Activated gamma-delta T cell treated with anti-CD3 and anti-CD28 coated beads, Interleukin-2, amount 50 U/mL, for 16 hours (primary cell): ENCODE measurements around the gene STN1.

Source experiments
- DNase-seq: peaks from one replicate; pipeline ENCODE4 v3.0.0-alpha.2; 2020; ENCODE audit warnings: low read depth

Gene STN1

GRCh38 chr10:103929381-103929921, 11.5 kb upstream of the STN1 start:
- DNase-seq = no peak

- DNase-seq = no peak
Observed at GRCh38 chr10:103928784-103929183, 10.8 kb upstream of the STN1 start.

DNA sequence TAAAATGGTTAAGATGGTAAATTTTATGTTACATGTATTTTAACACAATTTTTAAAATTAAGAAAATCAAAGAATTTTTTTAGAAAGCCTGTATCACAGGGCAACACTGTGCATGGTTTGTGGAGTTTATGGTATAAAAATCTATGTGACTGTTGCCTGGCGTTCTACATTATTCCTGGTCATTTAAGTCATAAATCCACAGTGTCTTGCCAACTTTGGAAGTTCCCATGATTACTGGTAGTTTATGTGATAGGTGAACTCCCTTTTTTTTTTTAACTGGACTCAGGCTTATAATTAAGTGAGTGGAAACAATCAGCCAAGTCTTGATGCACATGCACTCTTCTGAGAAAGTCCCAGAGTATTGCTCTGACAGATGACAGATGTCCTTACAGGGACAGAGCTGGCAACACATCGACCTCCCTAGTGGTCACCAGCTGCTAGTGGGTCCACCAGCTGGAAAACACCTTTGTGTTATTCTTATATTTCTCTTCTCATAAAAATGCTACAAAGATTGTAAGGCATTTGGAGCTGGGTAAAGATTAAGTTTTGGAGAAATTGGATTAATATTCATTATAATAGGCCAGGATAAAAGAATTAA, 8.8 kb upstream of the STN1 start:
- no peak for DNase-seq

- no peak for DNase-seq
Observed at GRCh38 chr10:103925591-103925990, 7.6 kb upstream of the STN1 start.

- DNase-seq = no peak
Observed at GRCh38 chr10:103923502-103923901, 5.5 kb upstream of the STN1 start.

- no peak for DNase-seq
Observed at GRCh38 chr10:103922659-103923058, 4.7 kb upstream of the STN1 start.

DNA sequence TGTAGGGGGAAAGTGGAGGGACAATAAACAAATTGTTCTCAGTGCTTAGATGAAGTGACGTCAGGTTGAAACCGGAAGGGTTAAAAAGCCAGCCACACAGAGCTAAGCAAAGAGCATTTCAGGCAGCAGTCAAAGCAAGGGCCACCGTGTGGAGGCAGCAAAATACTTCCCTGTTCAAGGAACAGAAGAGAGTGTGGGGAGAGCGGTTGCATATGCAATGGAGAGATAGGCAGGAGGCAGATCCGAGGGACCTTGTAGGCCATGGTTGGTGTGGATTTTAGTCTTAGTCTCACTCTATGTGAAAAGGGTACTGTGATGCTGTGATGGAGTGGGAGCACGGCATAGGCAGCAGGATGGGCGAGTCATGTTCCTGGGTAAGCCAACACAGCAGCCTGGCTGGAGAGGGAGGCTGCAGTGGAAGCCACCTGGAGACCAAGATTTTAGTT, 3.8 kb upstream of the STN1 start:
- DNase-seq = no peak

DNA sequence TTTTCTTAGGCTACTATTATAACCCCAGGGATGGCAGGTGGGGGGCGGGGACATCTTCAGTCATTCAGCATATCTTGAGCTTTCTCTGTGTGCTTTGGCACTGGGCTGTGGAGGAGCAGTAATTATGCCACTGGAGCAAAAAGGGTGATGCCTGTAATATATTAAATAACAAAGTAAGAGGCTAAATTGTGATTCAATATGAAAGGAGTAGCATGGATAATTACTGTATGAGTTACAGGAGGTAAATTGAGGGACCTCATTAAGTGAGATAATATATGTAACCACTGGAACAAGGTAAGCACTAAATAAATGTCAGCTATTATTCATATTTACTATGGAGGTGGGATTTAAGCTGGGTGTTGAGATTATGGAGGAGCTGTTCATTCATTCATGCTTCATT, 3.3 kb upstream of the STN1 start:
- no peak for DNase-seq

- no peak for DNase-seq
Observed at GRCh38 chr10:103919648-103920025, 1.7 kb upstream of the STN1 start.

GRCh38 chr10:103917302-103918052, 507 bp downstream of the STN1 start:
- no peak for DNase-seq

- DNase-seq = no peak
Observed at GRCh38 chr10:103916876-103917275, 1.1 kb downstream of the STN1 start.

GRCh38 chr10:103916254-103916653, 1.7 kb downstream of the STN1 start:
- no peak for DNase-seq

DNA sequence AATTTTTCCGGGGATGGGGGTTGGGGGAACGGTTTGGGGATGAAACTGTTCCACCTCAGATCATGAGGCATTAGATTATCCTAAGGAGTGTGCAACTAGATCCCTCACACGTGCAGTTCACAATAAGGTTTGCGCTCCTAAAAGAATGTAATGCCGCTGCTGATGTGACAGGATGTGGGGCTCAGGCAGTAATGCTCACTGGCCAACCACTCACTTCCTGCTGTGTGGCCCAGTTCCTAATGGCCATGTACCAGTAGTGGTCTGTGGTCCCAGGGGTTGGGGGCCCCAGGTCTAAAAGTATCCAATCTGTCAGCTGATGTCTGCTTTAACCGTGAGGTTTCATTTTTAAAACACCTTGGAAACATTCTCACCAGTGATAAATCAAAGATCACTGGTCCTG, 2.2 kb downstream of the STN1 start:
- no peak for DNase-seq

GRCh38 chr10:103912759-103913158, 5.2 kb downstream of the STN1 start:
- no peak for DNase-seq

GRCh38 chr10:103911021-103911459, 6.9 kb downstream of the STN1 start:
- no peak for DNase-seq

GRCh38 chr10:103910442-103911012, 7.5 kb downstream of the STN1 start:
- no peak for DNase-seq

DNA sequence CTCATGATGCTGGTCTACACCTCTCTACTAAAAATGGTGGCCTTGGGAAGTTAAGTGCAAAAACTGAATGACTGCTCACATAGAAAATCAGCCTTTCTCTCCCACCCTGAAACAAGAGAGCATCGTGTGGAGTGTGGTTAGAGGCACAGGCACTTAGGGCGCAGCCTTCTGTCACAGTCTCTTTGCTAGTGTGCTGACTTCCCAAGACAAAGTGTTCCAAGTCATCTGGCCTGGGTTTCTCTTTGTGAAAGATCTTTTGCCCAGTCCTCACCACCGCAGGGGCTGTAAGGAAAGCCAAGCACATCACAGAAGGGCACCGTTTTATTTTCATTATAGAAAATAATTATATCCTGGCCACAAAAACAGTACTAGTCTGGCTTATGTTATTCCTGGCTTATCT, 12.5 kb downstream of the STN1 start:
- no peak for DNase-seq

DNA sequence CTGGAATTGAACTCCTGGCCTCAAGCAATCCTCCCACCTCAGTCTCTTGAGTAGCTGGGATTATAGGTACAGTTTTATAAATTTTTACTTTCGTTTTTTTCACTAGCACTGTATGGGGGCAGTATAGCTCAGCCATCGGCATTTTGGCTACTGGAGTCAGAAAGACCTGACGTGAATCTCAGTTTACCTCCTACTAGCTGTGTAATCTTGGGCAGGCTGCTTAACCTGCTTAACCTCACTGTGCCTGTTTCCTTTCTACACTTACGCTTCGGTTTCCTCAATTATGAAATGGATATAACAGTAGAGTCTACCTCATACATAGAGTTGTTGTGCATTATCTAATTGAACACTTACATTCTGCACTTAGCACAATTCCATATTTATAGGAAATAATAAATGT, 16.7 kb downstream of the STN1 start:
- DNase-seq = no peak

DNA sequence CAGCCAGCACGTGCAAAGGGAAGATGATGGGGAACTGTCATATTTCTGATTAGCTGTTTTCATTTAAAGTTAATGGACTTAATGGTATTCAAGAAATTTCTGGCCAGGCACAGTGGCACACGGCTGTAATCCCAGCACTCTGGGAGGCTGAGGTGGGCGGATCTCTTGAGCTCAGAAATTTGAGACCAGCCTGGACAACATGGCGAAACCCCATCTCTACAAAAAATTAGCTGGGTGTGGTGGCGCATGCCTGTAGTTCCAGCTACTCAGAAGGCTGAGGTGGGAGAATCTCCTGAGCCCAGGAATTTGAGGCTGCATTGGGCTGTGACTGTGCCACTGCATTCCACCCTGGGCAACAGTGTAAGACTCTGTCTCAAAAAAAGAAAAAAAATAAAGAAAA, 18.7 kb downstream of the STN1 start:
- no peak for DNase-seq

GRCh38 chr10:103897241-103897774, 20.7 kb downstream of the STN1 start:
- DNase-seq = no peak

GRCh38 chr10:103896225-103896624, 21.8 kb downstream of the STN1 start:
- DNase-seq = no peak

- no peak for DNase-seq
Observed at GRCh38 chr10:103895411-103896186, 22.4 kb downstream of the STN1 start.
